H1 (cell line): ENCODE results near the gene TBCE. TPM values are rescaled to one million over a fixed set of nuclear protein-coding genes. Genes with fewer than 3 reads are reported as not detected.

Source experiments
- CTCF ChIA-PET: fragments of 300-600 bp; sonication (Branson Sonifier 250); formaldehyde crosslinking; loops from one replicate; lab custom pipeline; 2021; ENCODE audit not compliant: partially characterized antibody; lab: Charles Lee
- POLR2A ChIA-PET: fragments of 300-600 bp; sonication (Branson Sonifier 250); formaldehyde crosslinking; loops from one replicate; lab custom pipeline; 2021; ENCODE audit warnings: inconsistent platforms; ENCODE audit not compliant: partially characterized antibody; lab: Charles Lee
- DNase-seq, 2 experiments: peaks; one replicate each; pipeline versions ENCODE4 v3.0.0 to v3.0.0-alpha.2; 2010 to 2022; ENCODE audit warnings: low spot score in 2 of 2, low read depth in 1 of 2, mixed read lengths in 1 of 2
- FAIRE-seq: peaks from 2 replicates; lab custom pipeline; 2011; peaks lifted over from hg19 to GRCh38; lab: Jason Lieb, UNC
- H2AFZ ChIP-seq: 2 replicates; pipeline ENCODE4 v1.8.1; 2012; ENCODE audit warnings: low read length, inconsistent platforms
- H2AK5ac ChIP-seq: 2 replicates; pipeline ENCODE4 v1.6.1; 2013; ENCODE audit warnings: low read depth, low read length
- H2BK120ac ChIP-seq: replicated peaks from 2 replicates; pipeline ENCODE3; 2013; ENCODE audit warnings: low read depth, low read length, inconsistent platforms
- H2BK12ac ChIP-seq: 2 replicates; pipeline ENCODE4 v1.6.1; 2013; ENCODE audit warnings: low read depth, low read length
- H2BK15ac ChIP-seq: 2 replicates; pipeline ENCODE4 v1.6.1; 2013; ENCODE audit warnings: low read length
- H2BK20ac ChIP-seq: 2 replicates; pipeline ENCODE4 v1.6.1; 2013; ENCODE audit warnings: low read length
- H2BK5ac ChIP-seq: 2 replicates; pipeline ENCODE4 v1.6.1; 2013; ENCODE audit warnings: low read depth, low read length
- H3K14ac ChIP-seq: 2 replicates; pipeline ENCODE4 v1.6.1; 2013; ENCODE audit warnings: inconsistent platforms; ENCODE audit not compliant: insufficient read length
- H3K18ac ChIP-seq: 2 replicates; pipeline ENCODE4 v1.6.1; 2013; ENCODE audit warnings: low read length; ENCODE audit errors: extremely low read depth
- H3K23ac ChIP-seq: 2 replicates; pipeline ENCODE4 v1.6.1; 2013; ENCODE audit warnings: inconsistent platforms; ENCODE audit not compliant: insufficient read length
- H3K23me2 ChIP-seq: 2 replicates; pipeline ENCODE4 v1.6.1; 2013; ENCODE audit warnings: low read depth, low read length
- H3K27ac ChIP-seq: 2 replicates; pipeline ENCODE4 v1.6.1; 2011; ENCODE audit warnings: low read depth, low read length, inconsistent platforms
- H3K27me3 ChIP-seq, 4 experiments: replicated peaks in 1 of 4; 1 replicate in 1 of 4; 2 replicates in 3 of 4; pipeline versions ENCODE4 v1.6.1 to v1.8.1; 2011 to 2013; ENCODE audit warnings: low read length in 3 of 4, mild to moderate bottlenecking in 3 of 4, inconsistent platforms in 2 of 4, mixed read lengths in 2 of 4, moderate library complexity in 1 of 4; ENCODE audit not compliant: control insufficient read depth in 3 of 4, insufficient read depth in 3 of 4; ENCODE audit errors: extremely low read depth in 1 of 4
- H3K36me3 ChIP-seq, 4 experiments: 2 replicates each; pipeline versions ENCODE4 v1.6.1 to v1.8.1; 2011 to 2013; ENCODE audit warnings: mild to moderate bottlenecking in 4 of 4, low read length in 3 of 4, moderate library complexity in 2 of 4, control low read depth in 1 of 4, inconsistent platforms in 1 of 4; ENCODE audit not compliant: insufficient read depth in 4 of 4, control insufficient read depth in 2 of 4
- H3K4ac ChIP-seq: replicated peaks from 2 replicates; pipeline ENCODE3; 2013; ENCODE audit warnings: low read length, low read depth, mixed read lengths, inconsistent platforms; ENCODE audit not compliant: insufficient read length
- H3K4me1 ChIP-seq, 4 experiments: replicated peaks in 1 of 4; 1 replicate in 1 of 4; 2 replicates in 3 of 4; pipeline versions ENCODE4 v1.6.1 to v1.8.1; 2011 to 2013; ENCODE audit warnings: low read length in 3 of 4, inconsistent platforms in 2 of 4, mixed read lengths in 1 of 4; ENCODE audit not compliant: insufficient read depth in 4 of 4, control insufficient read depth in 3 of 4
- H3K4me2 ChIP-seq, 2 experiments: 2 replicates each; pipeline versions ENCODE4 v1.6.1 to v1.8.1; 2011 to 2013; ENCODE audit warnings: low read depth in 2 of 2, low read length in 2 of 2, control low read depth in 1 of 2, inconsistent platforms in 1 of 2, mild to moderate bottlenecking in 1 of 2; ENCODE audit not compliant: insufficient read depth in 1 of 2
- H3K4me3 ChIP-seq, 4 experiments: fragments of 200-600, 300-600 bp in 1 of 4; sonication (generic), shearing (Covaris generic), sonication (Bioruptor Twin) in 1 of 4; 2 replicates each; pipeline versions ENCODE4 v1.5.1 to v1.8.1; 2011 to 2016; ENCODE audit warnings: low read length in 4 of 4, low read depth in 3 of 4, control low read depth in 2 of 4, inconsistent platforms in 2 of 4, mild to moderate bottlenecking in 2 of 4, mixed read lengths in 1 of 4, moderate library complexity in 1 of 4; ENCODE audit not compliant: insufficient read depth in 2 of 4; ENCODE audit errors: extremely low read depth in 1 of 4
- H3K56ac ChIP-seq: replicated peaks from 2 replicates; pipeline ENCODE3; 2013; ENCODE audit warnings: low read depth, mild to moderate bottlenecking, mixed read lengths, low read length, inconsistent platforms; ENCODE audit not compliant: insufficient read length
- H3K79me1 ChIP-seq: 2 replicates; pipeline ENCODE4 v1.6.1; 2013; ENCODE audit warnings: low read depth, low read length, control low read depth
- H3K79me2 ChIP-seq, 2 experiments: 2 replicates each; pipeline versions ENCODE4 v1.6.1 to v1.8.1; 2012 to 2013; ENCODE audit warnings: low read length in 2 of 2, mild to moderate bottlenecking in 2 of 2, inconsistent platforms in 1 of 2; ENCODE audit not compliant: insufficient read depth in 2 of 2, control insufficient read depth in 1 of 2
- H3K9ac ChIP-seq, 4 experiments: replicated peaks in 1 of 4; 1 replicate in 1 of 4; 2 replicates in 3 of 4; pipeline versions ENCODE4 v1.6.1 to v1.8.1; 2011 to 2013; ENCODE audit warnings: low read depth in 3 of 4, low read length in 3 of 4, control low read depth in 2 of 4, mild to moderate bottlenecking in 2 of 4, moderate library complexity in 2 of 4, inconsistent platforms in 1 of 4; ENCODE audit errors: extremely low read depth in 1 of 4
- H3K9me3 ChIP-seq, 2 experiments: 2 replicates each; pipeline versions ENCODE4 v1.6.1 to v1.8.1; 2012 to 2013; ENCODE audit warnings: mild to moderate bottlenecking in 2 of 2, moderate library complexity in 2 of 2, control low read depth in 1 of 2, inconsistent platforms in 1 of 2, low read depth in 1 of 2, low read length in 1 of 2, mixed read lengths in 1 of 2; ENCODE audit not compliant: insufficient read depth in 2 of 2
- H4K20me1 ChIP-seq, 2 experiments: replicated peaks in 1 of 2; 2 replicates each; pipeline versions ENCODE3 to v1.8.1; 2011 to 2013; ENCODE audit warnings: inconsistent platforms in 2 of 2, low read length in 2 of 2, mild to moderate bottlenecking in 1 of 2; ENCODE audit not compliant: insufficient read depth in 2 of 2, control insufficient read depth in 1 of 2
- H4K5ac ChIP-seq: 2 replicates; pipeline ENCODE4 v1.6.1; 2013; ENCODE audit warnings: low read length, low read depth, mixed read lengths, inconsistent platforms; ENCODE audit not compliant: insufficient read length
- H4K8ac ChIP-seq: 2 replicates; pipeline ENCODE4 v1.8.0; 2013; ENCODE audit warnings: mild to moderate bottlenecking, moderate library complexity, low read length, inconsistent platforms; ENCODE audit not compliant: insufficient read depth; ENCODE audit errors: extremely low read depth
- H4K91ac ChIP-seq: replicated peaks from 2 replicates; pipeline ENCODE3; 2013; ENCODE audit warnings: low read length, mixed read lengths, inconsistent platforms; ENCODE audit not compliant: insufficient read length
- ASH2L ChIP-seq: fragments of 200-600, 300-600 bp; sonication (generic); IDR thresholded peaks from one replicate; pipeline ENCODE4 v1.7.1; 2017; ENCODE audit warnings: low read length
- BCL11A ChIP-seq, 2 experiments: IDR thresholded peaks; one replicate each; pipeline ENCODE4 v1.6.1; 2011; ENCODE audit warnings: low read depth in 2 of 2, low read length in 2 of 2, mild to moderate bottlenecking in 2 of 2
- BRCA1 ChIP-seq: IDR thresholded peaks from 2 replicates; pipeline ENCODE4 v1.6.1; 2012; ENCODE audit warnings: low read depth, low read length, improper control_type of control experiment
- CEBPB ChIP-seq: IDR thresholded peaks from 2 replicates; pipeline ENCODE4 v1.6.1; 2012; ENCODE audit warnings: low read depth, low read length
- CTCF ChIP-seq, 3 experiments: IDR thresholded peaks; 1 replicate in 2 of 3; 2 replicates in 1 of 3; pipeline versions ENCODE4 v1.5.1 to v1.6.1; 2011; ENCODE audit warnings: low read length in 3 of 3, mild to moderate bottlenecking in 3 of 3, inconsistent platforms in 2 of 3, low read depth in 1 of 3, moderate library complexity in 1 of 3; ENCODE audit not compliant: insufficient read depth in 1 of 3; ENCODE audit errors: control extremely low read depth in 1 of 3
- EZH2 ChIP-seq: fragments of 200-600 bp; sonication (generic); IDR thresholded peaks from 2 replicates; pipeline ENCODE4 v1.7.1; 2012; ENCODE audit warnings: low read depth, mild to moderate bottlenecking, moderate library complexity, low read length, inconsistent platforms; ENCODE audit not compliant: severe bottlenecking
- JUND ChIP-seq: IDR thresholded peaks from 2 replicates; pipeline ENCODE4 v1.6.1; 2011; ENCODE audit warnings: mild to moderate bottlenecking, improper control_type of control experiment, low read length
- KDM4A ChIP-seq: IDR thresholded peaks from one replicate; pipeline ENCODE4 v1.7.1; 2012; ENCODE audit warnings: low read depth, mild to moderate bottlenecking, moderate library complexity, low read length, inconsistent platforms; ENCODE audit not compliant: severe bottlenecking
- NANOG ChIP-seq: IDR thresholded peaks from 2 replicates; pipeline ENCODE4 v1.6.1; 2011; ENCODE audit warnings: low read length, low read depth, mild to moderate bottlenecking, inconsistent platforms; ENCODE audit not compliant: insufficient read depth, poor library complexity, severe bottlenecking
- POLR2A ChIP-seq, 2 experiments: IDR thresholded peaks; 1 replicate in 1 of 2; 2 replicates in 1 of 2; pipeline ENCODE4 v1.6.1; 2011; ENCODE audit warnings: low read depth in 2 of 2, low read length in 2 of 2, mild to moderate bottlenecking in 2 of 2; ENCODE audit errors: control extremely low read depth in 1 of 2
- POU5F1 ChIP-seq: IDR thresholded peaks from 2 replicates; pipeline ENCODE4 v1.6.1; 2011; ENCODE audit warnings: low read depth, mild to moderate bottlenecking, low read length, moderate library complexity
- RNF2 ChIP-seq: fragments of 200-900, 300-1000 bp; sonication (generic); IDR thresholded peaks from 2 replicates; pipeline ENCODE4 v1.7.1; 2016; ENCODE audit warnings: borderline replicate concordance, low read depth, mild to moderate bottlenecking, antibody characterized with exemption, low read length; ENCODE audit not compliant: poor library complexity, severe bottlenecking; ENCODE audit errors: missing control alignments
- SP1 ChIP-seq: IDR thresholded peaks from 2 replicates; pipeline ENCODE4 v1.6.1; 2011; ENCODE audit warnings: low read depth, low read length
- WGBS, 2 experiments: shearing (Covaris generic) in 1 of 2; methylation state at CpG; one replicate each; pipeline versions ENCODE4 v1.1.6 to v1.1.7; 2013 to 2015; ENCODE audit warnings: low lambda C conversion rate in 2 of 2, mixed read lengths in 2 of 2, inconsistent platforms in 1 of 2, low coverage in 1 of 2, missing lambda C conversion rate in 1 of 2; ENCODE audit not compliant: insufficient replicate concordance in 2 of 2, insufficient coverage in 1 of 2, insufficient read length in 1 of 2; ENCODE audit errors: extremely low coverage in 1 of 2, missing lambda C conversion rate in 1 of 2; 5-methylcytosine and 5-hydroxymethylcytosine counted together
- polyA plus RNA-seq, 7 experiments: library from polyadenylated mRNA; depleted of rRNA in 3 of 7; stranded (reverse) in 5 of 7; unstranded in 2 of 7; fragments of >200 nt in 5 of 7; fragments of 200-250 nt in 2 of 7; gene quantifications; 1 replicate in 5 of 7; 2 replicates in 1 of 7; 4 replicates in 1 of 7; pipeline versions ENCODE4 v1.2.1 to v1.2.3, GENCODE V29; 2011 to 2013; ENCODE audit warnings: missing spikeins in 2 of 7, mixed read lengths in 2 of 7
- total RNA-seq: library from RNA; stranded (reverse); fragmentation: NEBNext Ultra II Directional; extraction: Animal tissue kit (Norgen Biotek cat#: 25700); gene quantifications from 2 replicates; pipeline ENCODE4 v1.2.1, GENCODE V29; 2021

Gene TBCE
- total and polyA plus RNA-seq, 2 of the 8 experiments (the other 6 are each of a cell fraction or from before 2014, with no cell fraction given): 22.7 to 42.9 TPM

GRCh38 chr1:235485558-235485957, 118.3 kb downstream of the TBCE start:
- Histone ChIP-seq H2AK5ac (no peak overlapping the region), H4K5ac (no peak overlapping the region), H2BK5ac (no peak overlapping the region), H3K36me3 (peaks cover 3 to 41% (median 17%) of the 10 kb centered on the region in 4 experiments; a peak in 7 of 8 replicates), H3K4ac (no peak overlapping the region), H4K91ac (no peak overlapping the region), H2BK15ac (no peak overlapping the region), H3K56ac (no peak overlapping the region), H3K23ac (no peak overlapping the region), H3K18ac (no peak overlapping the region), H3K4me2 (no peak overlapping the region), H3K23me2 (no peaks in the 10 kb centered on the region), H2BK12ac (no peak overlapping the region), H3K79me1 (no peaks in the 10 kb centered on the region), H3K9ac (no peak overlapping the region), H3K27ac (no peak overlapping the region), H2BK120ac (no peak overlapping the region), H3K14ac (no peak overlapping the region), H2BK20ac (no peak overlapping the region), H2AFZ (no peak overlapping the region), H3K79me2 (no peaks in the 10 kb centered on the region), H3K27me3 (no peaks in the 10 kb centered on the region), H3K9me3 (no peaks in the 10 kb centered on the region), H4K8ac (no peak overlapping the region), H4K20me1 (peaks cover 0 to 1% of the 10 kb centered on the region in 2 experiments), H3K4me3 (no peak overlapping the region), H3K4me1 (no peaks in the 10 kb centered on the region)
- WGBS, 2 experiments: 94% methylated on average over 2 of the region's 2 CpGs; no CpG with 5 or more reads in 1 of the 2 experiments
- ChIA-PET POLR2A (no interaction called here), CTCF (no interaction called here)
- FAIRE-seq (no peak), DNase-seq (no peak)
- no peak for TF ChIP-seq CTCF (IDR thresholded peaks at IDR 0.05; ENCODE audit: control extremely low read depth in 1 of 3, insufficient read depth in 1 of 3, low read depth in 1 of 3, low read length in 3 of 3)
- TF ChIP-seq JUND: no peak
- no peak for TF ChIP-seq EZH2
- TF ChIP-seq KDM4A: no peak
- no peak for TF ChIP-seq SP1
- TF ChIP-seq BRCA1: no peak
- TF ChIP-seq CEBPB: no peak
- no peak for TF ChIP-seq POU5F1
- no peak for TF ChIP-seq NANOG
- no peak for TF ChIP-seq BCL11A (IDR thresholded peaks at IDR 0.05; ENCODE audit: low read depth in 2 of 2, low read length in 2 of 2)
- no peak for TF ChIP-seq ASH2L
- no peak for TF ChIP-seq POLR2A (IDR thresholded peaks at IDR 0.05; ENCODE audit: control extremely low read depth in 1 of 2, low read depth in 2 of 2, low read length in 2 of 2)
- TF ChIP-seq RNF2: no peak
